HepG2 (cell line): Measurements from ENCODE around the gene TFCP2L1. TPM values are rescaled to one million over a fixed set of nuclear protein-coding genes. Genes with fewer than 3 reads are reported as not detected.

Experiments used
- ATAC-seq: fragments of 200-7000 bp; cut with Tn5 transposase; 3 replicates; pipeline ENCODE4 v1.9.1; 2020; ENCODE audit warnings: mild to moderate bottlenecking, moderate library complexity
- BruUV-seq: library from RNA; stranded (reverse); fragments of 400-500 nt; replicated peaks from 2 replicates; lab custom pipeline; 2021; lab: Mats Ljungman, UMichigan
- CTCF ChIA-PET: fragments of 300-600 bp; formaldehyde crosslinking; extraction: SDS; loops from one replicate; lab custom pipeline; 2021; ENCODE audit warnings: low total read pairs, inconsistent platforms, low intra/inter-chr PET ratio; lab: Yijun Ruan, JAX
- POLR2A ChIA-PET: fragments of 350-600 bp; sonication (Branson Sonifier 250); formaldehyde crosslinking; loops from one replicate; lab custom pipeline; 2020; ENCODE audit warnings: antibody characterized with exemption, inconsistent platforms; lab: Yijun Ruan, JAX
- DNase-seq: peaks from one replicate; pipeline ENCODE4 v3.0.0-alpha.2; 2015; ENCODE audit warnings: low spot score
- FAIRE-seq: peaks from 3 replicates; lab custom pipeline; 2011; peaks lifted over from hg19 to GRCh38; lab: Jason Lieb, UNC
- H2AFZ ChIP-seq: one replicate; pipeline ENCODE4 v1.6.1; 2011; ENCODE audit warnings: low read length, inconsistent platforms
- H3K27ac ChIP-seq: fragments of 300-600 bp; 3 replicates; pipeline ENCODE4 v1.8.0; 2011; ENCODE audit warnings: mixed run types, mild to moderate bottlenecking, mixed read lengths, low read length, inconsistent platforms; ENCODE audit not compliant: insufficient read depth; ENCODE audit errors: extremely low read length
- H3K27me3 ChIP-seq, 2 experiments: fragments of 200-600 bp in 1 of 2; 2 replicates in 1 of 2; 3 replicates in 1 of 2; pipeline versions ENCODE4 v1.6.0 to v1.8.0; 2011; ENCODE audit warnings: low read length in 2 of 2, mild to moderate bottlenecking in 2 of 2, moderate library complexity in 2 of 2, inconsistent platforms in 1 of 2; ENCODE audit not compliant: insufficient read depth in 2 of 2, control insufficient read depth in 1 of 2
- H3K36me3 ChIP-seq, 2 experiments: fragments of 200-600 bp in 1 of 2; replicated peaks in 1 of 2; 2 replicates in 1 of 2; 3 replicates in 1 of 2; pipeline versions ENCODE4 v1.5.1 to v1.8.0; 2011; ENCODE audit warnings: low read length in 2 of 2, inconsistent platforms in 1 of 2; ENCODE audit not compliant: insufficient read depth in 2 of 2, control insufficient read depth in 1 of 2
- H3K4me1 ChIP-seq: 2 replicates; pipeline ENCODE4 v1.5.1; 2012; ENCODE audit warnings: low read length, inconsistent platforms; ENCODE audit not compliant: insufficient read depth
- H3K4me2 ChIP-seq: 2 replicates; pipeline ENCODE4 v1.6.0; 2011; ENCODE audit warnings: low read depth, low read length, inconsistent platforms
- H3K4me3 ChIP-seq, 3 experiments: fragments of 200-600 bp in 1 of 3; sonication (generic), shearing (Covaris generic) in 1 of 3; replicated peaks in 1 of 3; 2 replicates each; pipeline ENCODE4 v1.5.1; 2011 to 2016; ENCODE audit warnings: low read length in 3 of 3, inconsistent platforms in 2 of 3, low read depth in 2 of 3, mild to moderate bottlenecking in 2 of 3, control low read depth in 1 of 3, mixed read lengths in 1 of 3; ENCODE audit not compliant: insufficient read depth in 1 of 3
- H3K79me2 ChIP-seq: one replicate; pipeline ENCODE4 v1.6.1; 2011; ENCODE audit warnings: low read length, inconsistent platforms; ENCODE audit not compliant: insufficient read depth
- H3K9ac ChIP-seq: 2 replicates; pipeline ENCODE4 v1.6.0; 2011; ENCODE audit warnings: mild to moderate bottlenecking, low read depth, low read length, inconsistent platforms; ENCODE audit not compliant: insufficient read depth
- H3K9me3 ChIP-seq: 2 replicates; pipeline ENCODE4 v1.5.1; 2012; ENCODE audit warnings: mild to moderate bottlenecking, low read length
- H4K20me1 ChIP-seq: 2 replicates; pipeline ENCODE4 v1.6.0; 2011; ENCODE audit warnings: inconsistent platforms, mild to moderate bottlenecking, low read length, moderate library complexity; ENCODE audit not compliant: insufficient read depth
- FOXO1 ChIP-seq: sonication (generic); formaldehyde crosslinking; IDR thresholded peaks from 2 replicates; pipeline ENCODE4 v1.4.0; 2020; ENCODE audit warnings: missing genetic modification reagents
- HNRNPH1 ChIP-seq: fragments of 200-400 bp; formaldehyde crosslinking; optimal IDR thresholded peaks from 2 replicates; pipeline ENCODE3; 2017; ENCODE audit warnings: mild to moderate bottlenecking, low read depth, low read length
- HOXA7 ChIP-seq: sonication (generic); formaldehyde crosslinking; IDR thresholded peaks from 2 replicates; pipeline ENCODE4 v1.8.1; 2022; ENCODE audit warnings: mild to moderate bottlenecking, missing genetic modification reagents, moderate library complexity
- MYPOP ChIP-seq: sonication (generic); formaldehyde crosslinking; IDR thresholded peaks from 2 replicates; pipeline ENCODE4 v1.8.1; 2023; ENCODE audit warnings: mild to moderate bottlenecking, moderate library complexity, missing genetic modification reagents
- SRSF4 ChIP-seq: fragments of 200-400 bp; formaldehyde crosslinking; IDR thresholded peaks from one replicate; pipeline ENCODE4 v1.6.1; 2018; ENCODE audit warnings: mild to moderate bottlenecking, low read depth, low read length, moderate library complexity; ENCODE audit not compliant: poor library complexity, severe bottlenecking
- ZBTB26 ChIP-seq: IDR thresholded peaks from 2 replicates; pipeline ENCODE4 v1.6.1; 2016; ENCODE audit warnings: missing compliant biosample characterization, missing genetic modification reagents, borderline replicate concordance
- ZBTB7A ChIP-seq: sonication (generic); formaldehyde crosslinking; IDR thresholded peaks from 2 replicates; pipeline ENCODE4 v1.8.0; 2022; ENCODE audit warnings: mild to moderate bottlenecking, missing genetic modification reagents
- WGBS: methylation state at CpG from one replicate; pipeline ENCODE4 v1.1.6; 2017; ENCODE audit warnings: low lambda C conversion rate; 5-methylcytosine and 5-hydroxymethylcytosine counted together
- in situ Hi-C: cut with HindIII; loops from 2 replicates; pipeline ENCODE4 v1.10.0; 2017; ENCODE audit warnings: low pct_unique_long_range_greater_than_20kb; ENCODE audit not compliant: extremely low pct_ligation_motif_present
- intact Hi-C: fragments of 100-400 bp; cut with micrococcal nuclease; formaldehyde crosslinking; loops from one replicate; pipeline ENCODE4 v1.10.0; 2022; ENCODE audit not compliant: unreplicated experiment
- polyA plus RNA-seq, 8 experiments: library from polyadenylated mRNA; depleted of rRNA in 3 of 8; stranded (reverse) in 7 of 8; unstranded in 1 of 8; fragments of >200 nt; fragmentation: Illumina TruSeq in 4 of 8; extraction: Trizol in 4 of 8; gene quantifications; 2 replicates each; pipeline versions ENCODE4 v1.2.1 to v1.2.3, GENCODE V29; 2011 to 2016; ENCODE audit warnings: low read depth in 4 of 8, missing spikeins in 1 of 8, mixed read lengths in 1 of 8; ENCODE audit not compliant: insufficient read depth in 1 of 8
- total RNA-seq, 5 experiments: library from RNA; depleted of rRNA; stranded (reverse); fragments of >200 nt; fragmentation: Illumina TruSeq; extraction: Trizol; gene quantifications; 2 replicates each; pipeline ENCODE4 v1.2.3, GENCODE V29; 2016; ENCODE audit warnings: low read depth in 1 of 5

The TFCP2L1 gene
- total and polyA plus RNA-seq, 2 of the 13 experiments (the other 11 are each of a cell fraction or from before 2014, with no cell fraction given): under 0.01 TPM; not detected in 1

GRCh38 chr2:121241466-121241865 lies 43.5 kb downstream of the TFCP2L1 start:
- Histone ChIP-seq H2AFZ (no peak overlapping the region), H4K20me1 (no peaks in the 10 kb centered on the region), H3K9ac (no peak overlapping the region), H3K27me3 (peaks cover 22 to 94% of the 10 kb centered on the region in 2 experiments; a peak in 4 of 5 replicates), H3K36me3 (no peaks in the 10 kb centered on the region), H3K79me2 (no peaks in the 10 kb centered on the region), H3K4me2 (no peak overlapping the region), H3K9me3 (no peaks in the 10 kb centered on the region), H3K4me3 (no peak overlapping the region), H3K4me1 (no peaks in the 10 kb centered on the region), H3K27ac (no peak overlapping the region)
- in situ Hi-C loops (no loop called here), intact Hi-C loops (no loop called here)
- no peak for TF ChIP-seq MYPOP (CRISPR knock-in tag)
- no peak for TF ChIP-seq FOXO1 (CRISPR knock-in tag)
- TF ChIP-seq ZBTB7A (CRISPR knock-in tag): no peak
- TF ChIP-seq HOXA7 (CRISPR knock-in tag): no peak
- TF ChIP-seq HNRNPH1: no peak
- no peak for TF ChIP-seq SRSF4
- TF ChIP-seq ZBTB26: no peak
- no peak for DNase-seq
- POLR2A ChIA-PET: no interaction called here
- FAIRE-seq: no peak
- no TSS peak for BruUV-seq
- WGBS: 29% methylated on average over 3 of the region's 3 CpGs
- no peak for ATAC-seq
- CTCF ChIA-PET: no interaction called here
